Measurements from ENCODE around the gene MYL6. TPM values are rescaled to one million over a fixed set of nuclear protein-coding genes. Genes with fewer than 3 reads are reported as not detected.

MYL6 gene
- total and polyA plus RNA-seq, 2 donors from 2014 or later, result 1,630 to 4,190 TPM

GRCh38 chr12:56118688-56119357 lies 39.3 kb upstream of the MYL6 start:
- H3K27me3 ChIP-seq (ENCODE audit: control insufficient read depth, insufficient read depth, low read length), result no peaks in the 10 kb centered on the region
- H3K4me3 ChIP-seq (ENCODE audit: low read length in 3 of 3), result peak overlapping the region; percentile 56 to 99 (median 81)
- intact Hi-C loops (cut with DNase I), result no loop called here
- DNase-seq, result peak in 1 of 5 donors; percentile 57
- FAIRE-seq, result no peak
- H3K9me3 ChIP-seq (ENCODE audit: control insufficient read depth in 2 of 3, insufficient read depth in 1 of 3, low read length in 3 of 3), result no peaks in the 10 kb centered on the region
- peak overlapping the region; percentile 82 to 98 (median 90) for H3K9ac ChIP-seq (ENCODE audit: low read length in 3 of 3)
- peaks cover 0 to 19% (median 15%) of the 10 kb centered on the region in 3 donors for H3K4me1 ChIP-seq (ENCODE audit: control insufficient read depth in 2 of 3, insufficient read depth in 2 of 3, low read depth in 1 of 3, low read length in 3 of 3)
- no peak for TF ChIP-seq CTCF (IDR thresholded peaks at IDR 0.05; ENCODE audit: borderline replicate concordance, extremely low read depth, insufficient read depth)
- peaks cover 0 to 3% (median 0%) of the 10 kb centered on the region in 3 donors for H3K36me3 ChIP-seq (ENCODE audit: control insufficient read depth in 2 of 3, insufficient read depth in 3 of 3, low read length in 3 of 3)
- peak overlapping the region; percentile 87 to 93 for H3K27ac ChIP-seq (ENCODE audit: low read depth in 2 of 2, low read length in 2 of 2)

- TF ChIP-seq CTCF (IDR thresholded peaks at IDR 0.05; ENCODE audit: borderline replicate concordance, extremely low read depth, insufficient read depth), result peak; percentile 86
- Histone ChIP-seq H3K9ac (ENCODE audit: low read length in 3 of 3) (peak overlapping the region in 2 of 3 donors; percentile 90 to 98), H3K9me3 (ENCODE audit: control insufficient read depth in 2 of 3, insufficient read depth in 1 of 3, low read length in 3 of 3) (no peaks in the 10 kb centered on the region), H3K27me3 (ENCODE audit: control insufficient read depth, insufficient read depth, low read length) (no peaks in the 10 kb centered on the region), H3K36me3 (ENCODE audit: control insufficient read depth in 2 of 3, insufficient read depth in 3 of 3, low read length in 3 of 3) (peaks cover 0 to 3% (median 0%) of the 10 kb centered on the region in 3 donors), H3K27ac (ENCODE audit: low read depth in 2 of 2, low read length in 2 of 2) (peak overlapping the region; percentile 87 to 93), H3K4me3 (ENCODE audit: low read length in 3 of 3) (peak overlapping the region in 2 of 3 donors; percentile 81 to 99), H3K4me1 (ENCODE audit: control insufficient read depth in 2 of 3, insufficient read depth in 2 of 3, low read depth in 1 of 3, low read length in 3 of 3) (peaks cover 0 to 19% (median 15%) of the 10 kb centered on the region in 3 donors)
- intact Hi-C loops (cut with DNase I), result no loop called here
- FAIRE-seq (no peak), DNase-seq (peak; percentile 88 to 97 (median 89))
Measured at GRCh38 chr12:56119361-56119796, 38.8 kb upstream of the MYL6 start.

GRCh38 chr12:56120158-56120846 lies 37.9 kb upstream of the MYL6 start:
- Histone ChIP-seq H3K27me3 (ENCODE audit: control insufficient read depth, insufficient read depth, low read length) (no peaks in the 10 kb centered on the region), H3K4me1 (ENCODE audit: control insufficient read depth in 2 of 3, insufficient read depth in 2 of 3, low read depth in 1 of 3, low read length in 3 of 3) (peaks cover 0 to 19% (median 15%) of the 10 kb centered on the region in 3 donors), H3K9me3 (ENCODE audit: control insufficient read depth in 2 of 3, insufficient read depth in 1 of 3, low read length in 3 of 3) (no peaks in the 10 kb centered on the region), H3K27ac (ENCODE audit: low read depth in 2 of 2, low read length in 2 of 2) (peak overlapping the region in 1 of 2 donors; percentile 87), H3K36me3 (ENCODE audit: control insufficient read depth in 2 of 3, insufficient read depth in 3 of 3, low read length in 3 of 3) (peaks cover 0 to 3% (median 0%) of the 10 kb centered on the region in 3 donors), H3K9ac (ENCODE audit: low read length in 3 of 3) (peak overlapping the region in 2 of 3 donors; percentile 25 to 98), H3K4me3 (ENCODE audit: low read length in 3 of 3) (no peak overlapping the region)
- no peak for TF ChIP-seq CTCF (IDR thresholded peaks at IDR 0.05; ENCODE audit: borderline replicate concordance, extremely low read depth, insufficient read depth)
- intact Hi-C loops (cut with DNase I), result loop anchor here (10.0 kb wide), 1 partner anchor 64 kb away; the partner anchor contains the start of gene SMARCC2
- no peak for FAIRE-seq
- peak in 1 of 5 donors; percentile 72 for DNase-seq
